Right lobe of liver (tissue), 6 donors: ENCODE results near the gene MAEA. TPM values are rescaled to one million over a fixed set of nuclear protein-coding genes. Genes with fewer than 3 reads are reported as not detected.
A peak's percentile ranks its signal among the peaks of the same experiment; 100 is the strongest.
"Not testable (repeated sequence)": the region's sequence is repeated elsewhere in the genome, so short reads cannot be mapped to it uniquely, and the experiment has no call there.

Experiments
- ATAC-seq, 4 donors: fragments of 200-7000 bp; cut with Tn5 transposase; one replicate each; pipeline ENCODE4 v1.9.1; 2020; ENCODE audit warnings: mild to moderate bottlenecking in 4 of 4, moderate library complexity in 4 of 4
- DNase-seq, 3 donors: peaks; one replicate each; pipeline ENCODE4 v3.0.0-alpha.2; 2020
- H3K27ac ChIP-seq, 3 donors: fragments of 200-600 bp; one replicate each; pipeline ENCODE4 v1.8.0; 2022
- H3K27me3 ChIP-seq, 2 donors: fragments of 200-600 bp; one replicate each; pipeline ENCODE4 v1.8.0; 2022
- H3K36me3 ChIP-seq, 4 donors: fragments of 200-600 bp; sonication (generic) in 1 of 4; one replicate each; pipeline versions ENCODE4 v1.5.1 to v1.8.0; 2017 to 2022; ENCODE audit warnings: control low read depth in 1 of 4
- H3K4me1 ChIP-seq, 4 donors: fragments of 200-600 bp; sonication (generic) in 1 of 4; one replicate each; pipeline versions ENCODE4 v1.5.1 to v1.8.0; 2017 to 2022; ENCODE audit warnings: control low read depth in 1 of 4
- H3K4me3 ChIP-seq, 3 donors: fragments of 200-600 bp; one replicate each; pipeline ENCODE4 v1.8.0; 2022
- H3K9me3 ChIP-seq, 4 donors: fragments of 200-600 bp; sonication (generic) in 1 of 4; one replicate each; pipeline versions ENCODE4 v1.5.1 to v1.8.0; 2017 to 2022; ENCODE audit warnings: control low read depth in 1 of 4
- POLR2A ChIP-seq: fragments of 450-650 bp; IDR thresholded peaks from one replicate; pipeline ENCODE4 v1.6.1; 2017; ENCODE audit warnings: antibody characterized with exemption, mild to moderate bottlenecking
- WGBS: methylation state at CpG from one replicate; pipeline ENCODE4 v1.1.6; 2018; ENCODE audit warnings: low coverage, low lambda C conversion rate; ENCODE audit not compliant: insufficient coverage; ENCODE audit errors: missing lambda C conversion rate; 5-methylcytosine and 5-hydroxymethylcytosine counted together
- intact Hi-C, 2 donors: fragments of 100-400 bp; cut with DNase I; formaldehyde crosslinking; loops; one replicate each; pipeline versions ENCODE4 v1.11.2 to v1.14.1; 2022
- total RNA-seq, 6 experiments: library from RNA; depleted of rRNA in 2 of 6; stranded (reverse); fragments of >200 nt in 2 of 6; fragmentation: NEBNext Ultra II Directional in 3 of 6; extraction: Animal tissue kit (Norgen Biotek cat#: 25700) in 3 of 6; gene quantifications; one replicate each; pipeline versions ENCODE4 v1.1.0 to v1.2.4, GENCODE V29; 2016 to 2023
- TF ChIP-seq, protein P1 (sequence below), 4 donors: fragments of 200-600 bp in 3 of 4; fragments of 450-650 bp in 1 of 4; IDR thresholded peaks; one replicate each; pipeline versions ENCODE4 v1.5.1 to v1.8.0; 2016 to 2022; ENCODE audit warnings: antibody characterized with exemption in 4 of 4, mild to moderate bottlenecking in 2 of 4
- donor health status: DM: no; HTN: yes; CAD: no.
- donor health status: DM: no; HTN: no; CAD: no.
- donor health status: DM: no; HTN: no; CAD: no.
- donor health status: DM: no; HTN: yes; CAD: no.
- donor health status: DM: no; HTN: yes; CAD: no.

Gene MAEA
- total RNA-seq, 6 experiments from 2014 or later = 24.3 to 42.0 (median 27.9) TPM

DNA sequence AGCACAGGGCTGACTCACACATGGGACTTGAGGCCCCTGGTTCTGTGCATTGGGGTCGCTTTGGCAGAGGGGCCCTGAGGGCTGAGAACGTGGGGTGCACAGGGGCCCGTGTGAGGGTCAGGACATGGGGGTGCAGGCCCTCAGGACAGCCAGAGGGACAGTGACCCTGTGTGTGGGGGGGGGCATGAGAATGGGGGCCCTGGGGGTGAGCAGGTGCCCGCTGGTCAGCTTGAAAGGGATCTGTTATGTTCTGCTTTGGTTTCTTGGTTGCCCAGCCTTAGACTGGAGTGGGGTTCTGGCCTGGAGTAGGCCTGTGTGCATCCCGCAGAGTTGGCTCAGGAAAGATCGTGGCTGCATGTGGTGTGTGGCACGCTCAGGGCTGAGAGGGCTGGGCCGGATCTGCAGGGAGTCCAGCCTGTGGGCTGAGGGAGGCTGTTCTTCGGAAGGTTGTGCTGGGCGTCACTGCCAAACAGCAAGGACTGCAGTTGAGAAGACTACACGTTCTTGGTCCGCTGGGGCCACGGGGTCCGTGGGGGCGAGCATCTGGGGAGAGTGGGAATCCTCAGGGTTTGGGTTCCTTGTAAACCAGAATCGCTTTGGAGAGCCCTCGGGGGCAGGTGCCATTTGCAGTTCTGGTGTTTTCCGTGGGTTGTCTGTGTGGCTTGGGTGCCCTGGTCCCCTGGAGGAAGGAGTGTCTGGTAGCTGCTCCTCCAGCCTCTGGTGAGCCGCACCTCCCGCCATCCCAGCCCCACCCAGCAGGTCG is 42.1 kb downstream of the MAEA start:
- intact Hi-C loops = no loop called here
- DNase-seq (peak in 2 of 3 donors; percentile 14 to 28), ATAC-seq (no peak)
- peaks cover 0 to 21% (median 6%) of the 10 kb centered on the region in 4 donors for H3K36me3 ChIP-seq
- TF ChIP-seq, protein P1, sequence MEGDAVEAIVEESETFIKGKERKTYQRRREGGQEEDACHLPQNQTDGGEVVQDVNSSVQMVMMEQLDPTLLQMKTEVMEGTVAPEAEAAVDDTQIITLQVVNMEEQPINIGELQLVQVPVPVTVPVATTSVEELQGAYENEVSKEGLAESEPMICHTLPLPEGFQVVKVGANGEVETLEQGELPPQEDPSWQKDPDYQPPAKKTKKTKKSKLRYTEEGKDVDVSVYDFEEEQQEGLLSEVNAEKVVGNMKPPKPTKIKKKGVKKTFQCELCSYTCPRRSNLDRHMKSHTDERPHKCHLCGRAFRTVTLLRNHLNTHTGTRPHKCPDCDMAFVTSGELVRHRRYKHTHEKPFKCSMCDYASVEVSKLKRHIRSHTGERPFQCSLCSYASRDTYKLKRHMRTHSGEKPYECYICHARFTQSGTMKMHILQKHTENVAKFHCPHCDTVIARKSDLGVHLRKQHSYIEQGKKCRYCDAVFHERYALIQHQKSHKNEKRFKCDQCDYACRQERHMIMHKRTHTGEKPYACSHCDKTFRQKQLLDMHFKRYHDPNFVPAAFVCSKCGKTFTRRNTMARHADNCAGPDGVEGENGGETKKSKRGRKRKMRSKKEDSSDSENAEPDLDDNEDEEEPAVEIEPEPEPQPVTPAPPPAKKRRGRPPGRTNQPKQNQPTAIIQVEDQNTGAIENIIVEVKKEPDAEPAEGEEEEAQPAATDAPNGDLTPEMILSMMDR (IDR thresholded peaks at IDR 0.05) = no peak
- no peak for TF ChIP-seq POLR2A
- no peak overlapping the region for H3K27ac ChIP-seq
- H3K4me1 ChIP-seq = no peaks in the 10 kb centered on the region
- H3K9me3 ChIP-seq = no peaks in the 10 kb centered on the region
- WGBS = 86% methylated on average over 4 of the region's 21 CpGs
- H3K4me3 ChIP-seq = no peak overlapping the region
- no peaks in the 10 kb centered on the region for H3K27me3 ChIP-seq

DNA sequence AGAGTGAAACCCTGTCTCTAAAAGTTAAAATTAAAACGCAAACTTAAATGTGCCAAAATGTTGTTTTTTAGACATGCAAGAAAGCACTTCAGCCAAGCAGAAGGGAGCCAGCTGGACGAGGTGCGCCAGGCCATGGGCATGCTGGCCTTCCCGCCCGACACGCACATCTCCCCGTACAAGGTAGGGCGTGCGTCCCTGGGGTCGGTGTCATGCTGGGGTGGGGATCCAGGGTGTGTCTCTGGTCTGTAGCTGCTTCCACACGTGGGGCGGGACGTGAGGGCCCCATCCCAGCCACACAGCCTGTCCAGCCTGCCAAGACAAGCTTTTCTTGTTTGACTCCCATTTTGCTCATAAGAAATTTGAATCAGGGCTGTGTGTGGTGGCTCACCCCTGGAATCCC is 43.0 kb downstream of the MAEA start:
- H3K4me1 ChIP-seq = no peaks in the 10 kb centered on the region
- ATAC-seq (no peak), DNase-seq (peak in 1 of 3 donors; percentile 45)
- H3K4me3 ChIP-seq = no peak overlapping the region
- peaks cover 0 to 28% (median 10%) of the 10 kb centered on the region in 4 donors for H3K36me3 ChIP-seq
- intact Hi-C loops = no loop called here
- WGBS = 67% methylated on average over 1 of the region's 13 CpGs
- no peaks in the 10 kb centered on the region for H3K27me3 ChIP-seq
- H3K9me3 ChIP-seq = no peaks in the 10 kb centered on the region
- TF ChIP-seq, protein P1 (IDR thresholded peaks at IDR 0.05) = no peak
- TF ChIP-seq POLR2A = no peak
- H3K27ac ChIP-seq = no peak overlapping the region

DNA sequence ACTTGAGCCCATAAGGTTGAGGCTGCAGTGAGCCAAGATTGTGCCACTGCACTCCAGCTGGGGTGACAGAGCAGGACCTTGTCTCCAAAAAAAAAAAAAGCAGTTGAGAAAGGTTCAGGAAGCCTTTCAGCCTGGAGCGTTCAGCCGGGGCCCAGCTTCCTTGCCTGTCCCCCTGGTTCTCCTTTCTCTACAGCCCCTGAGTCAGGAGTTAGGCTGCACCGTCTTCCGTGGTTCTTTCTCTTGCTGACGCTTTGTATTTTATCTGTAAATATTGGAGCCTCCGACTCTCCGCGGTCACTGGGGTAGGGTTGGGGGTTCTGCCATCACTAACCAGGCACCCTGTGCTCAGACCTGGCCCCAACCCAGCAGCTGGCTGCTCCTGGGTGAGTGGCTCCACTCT is 43.6 kb downstream of the MAEA start:
- ATAC-seq (peak; percentile 14 to 50 (median 31)), DNase-seq (peak in 1 of 3 donors; percentile 38)
- H3K9me3 ChIP-seq = no peaks in the 10 kb centered on the region
- no peaks in the 10 kb centered on the region for H3K4me1 ChIP-seq
- TF ChIP-seq, protein P1 (IDR thresholded peaks at IDR 0.05) = no peak
- TF ChIP-seq POLR2A = no peak
- no peak overlapping the region for H3K27ac ChIP-seq
- no peak overlapping the region for H3K4me3 ChIP-seq
- intact Hi-C loops = no loop called here
- peaks cover 0 to 25% (median 13%) of the 10 kb centered on the region in 4 donors for H3K36me3 ChIP-seq
- H3K27me3 ChIP-seq = no peaks in the 10 kb centered on the region
- 90% methylated on average over 6 of the region's 8 CpGs for WGBS

- H3K4me1 ChIP-seq, H3K27ac ChIP-seq, H3K27me3 ChIP-seq, H3K9me3 ChIP-seq, intact Hi-C loops, H3K4me3 ChIP-seq: not testable (repeated sequence)
- DNase-seq = peak in 1 of 3 donors; percentile 25
- peak in 2 of 4 donors; percentile 8 to 37 for ATAC-seq
- WGBS = 73% methylated on average over 5 of the region's 12 CpGs
- peaks cover 0 to 27% (median 13%) of the 10 kb centered on the region in 4 donors for H3K36me3 ChIP-seq
Observed at GRCh38 chr4:1333851-1334578, 44.3 kb downstream of the MAEA start.

DNA sequence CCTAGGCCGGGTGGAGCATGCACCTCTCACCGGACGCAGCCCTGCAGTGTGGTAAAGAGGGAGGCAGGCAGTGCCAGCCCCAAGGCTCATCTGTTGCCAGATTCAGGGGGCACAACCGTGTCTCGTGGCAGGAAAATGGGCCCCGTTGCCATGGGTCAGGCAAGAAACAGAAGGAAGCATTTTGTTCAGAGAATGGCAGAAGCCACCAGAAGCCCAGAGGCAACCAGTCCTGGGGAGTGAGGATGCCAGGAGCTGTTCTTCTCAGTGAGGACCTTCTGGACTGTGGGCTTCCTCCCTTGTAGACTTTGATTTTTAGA is 44.8 kb downstream of the MAEA start:
- Histone ChIP-seq H3K4me1 (no peaks in the 10 kb centered on the region), H3K27me3 (no peaks in the 10 kb centered on the region), H3K4me3 (no peak overlapping the region), H3K27ac (no peak overlapping the region), H3K36me3 (peaks cover 0 to 31% (median 18%) of the 10 kb centered on the region in 4 donors), H3K9me3 (no peaks in the 10 kb centered on the region)
- DNase-seq (no peak), ATAC-seq (no peak)
- intact Hi-C loops = no loop called here
- WGBS = 67% methylated on average over 1 of the region's 6 CpGs
- TF ChIP-seq POLR2A = no peak
- TF ChIP-seq, protein P1 (IDR thresholded peaks at IDR 0.05) = no peak

DNA sequence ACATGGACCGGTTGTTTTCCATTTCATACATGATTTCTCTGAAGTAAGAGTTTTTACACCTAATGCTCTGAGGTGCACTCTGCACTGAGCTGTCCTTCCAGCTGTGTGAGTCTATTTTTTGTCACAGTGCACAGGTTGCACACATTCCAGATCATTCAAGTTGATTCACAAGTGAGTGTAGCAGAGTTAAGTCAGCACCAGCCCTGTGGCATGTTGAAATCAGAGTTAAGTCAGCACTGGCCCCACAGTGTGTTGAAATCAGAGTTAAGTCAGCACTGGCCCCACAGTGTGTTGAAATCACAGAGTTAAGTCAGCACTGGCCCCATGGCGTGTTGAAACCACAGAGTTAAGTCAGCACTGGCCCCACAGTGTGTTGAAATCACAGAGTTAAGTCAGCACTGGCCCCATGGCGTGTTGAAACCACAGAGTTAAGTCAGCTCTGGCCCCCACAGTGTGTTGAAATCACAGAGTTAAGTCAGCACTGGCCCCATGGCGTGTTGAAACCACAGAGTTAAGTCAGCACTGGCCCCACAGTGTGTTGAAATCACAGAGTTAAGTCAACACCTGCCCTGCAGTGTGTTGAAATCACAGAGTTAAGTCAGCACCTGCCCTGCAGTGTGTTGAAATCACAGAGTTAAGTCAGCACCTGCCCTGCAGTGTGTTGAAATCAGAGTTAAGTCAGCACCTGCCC is 45.6 kb downstream of the MAEA start:
- intact Hi-C loops = loop anchor here in 1 of 2 donors (5.0 kb wide), 1 partner anchor 83 kb away; no protein-coding TSS in a partner anchor
- not testable (repeated sequence) for H3K27me3 ChIP-seq, ATAC-seq, H3K4me3 ChIP-seq, H3K27ac ChIP-seq, H3K9me3 ChIP-seq, H3K4me1 ChIP-seq, DNase-seq
- WGBS = 100% methylated on average over 2 of the region's 4 CpGs
- peaks cover 0 to 38% (median 20%) of the 10 kb centered on the region in 4 donors for H3K36me3 ChIP-seq
